ENCODE results near the gene GJA10.

GJA10 gene

GRCh38 chr6:89917801-89918366, 23.6 kb downstream of the GJA10 start:
- Histone ChIP-seq H3K27ac (no peak overlapping the region), H3K4me3 (no peak overlapping the region)
- TF ChIP-seq CTCF (IDR thresholded peaks at IDR 0.05) = no peak
- DNase-seq (ENCODE audit: low spot score) = no peak

GRCh38 chr6:89921197-89921596, 26.9 kb downstream of the GJA10 start:
- Histone ChIP-seq H3K27ac (no peak overlapping the region), H3K4me3 (no peak overlapping the region)
- DNase-seq (ENCODE audit: low spot score) = no peak
- TF ChIP-seq CTCF (IDR thresholded peaks at IDR 0.05) = no peak

GRCh38 chr6:89921691-89922090, 27.4 kb downstream of the GJA10 start:
- TF ChIP-seq CTCF (IDR thresholded peaks at IDR 0.05) = no peak
- no peak overlapping the region for H3K27ac ChIP-seq
- no peak for DNase-seq (ENCODE audit: low spot score)

GRCh38 chr6:89924231-89924630, 30.0 kb downstream of the GJA10 start:
- Histone ChIP-seq H3K4me3 (no peak overlapping the region), H3K27ac (no peak overlapping the region)
- no peak for TF ChIP-seq CTCF (IDR thresholded peaks at IDR 0.05)
- DNase-seq (ENCODE audit: low spot score) = no peak

More at GRCh38 chr6:89921691-89922090, 27.4 kb downstream of the GJA10 start:
- no peak overlapping the region for H3K4me3 ChIP-seq

- no peak for TF ChIP-seq CTCF (IDR thresholded peaks at IDR 0.05)
- no peak overlapping the region for H3K4me3 ChIP-seq
- no peak overlapping the region for H3K27ac ChIP-seq
- no peak for DNase-seq (ENCODE audit: low spot score)
These were observed 31.6 kb downstream of the GJA10 start for GRCh38 chr6:89925826-89926225.

- H3K27ac ChIP-seq = no peak overlapping the region
- no peak for TF ChIP-seq CTCF (IDR thresholded peaks at IDR 0.05)
- no peak overlapping the region for H3K4me3 ChIP-seq
- no peak for DNase-seq (ENCODE audit: low spot score)
These were observed 33.0 kb downstream of the GJA10 start for GRCh38 chr6:89927264-89927663.

GRCh38 chr6:89927791-89928550, 33.7 kb downstream of the GJA10 start:
- H3K4me3 ChIP-seq = no peak overlapping the region
- no peak for TF ChIP-seq CTCF (IDR thresholded peaks at IDR 0.05)
- DNase-seq (ENCODE audit: low spot score) = no peak
- H3K27ac ChIP-seq = no peak overlapping the region
